ENCODE measurements around the gene BRD3OS. TPM values are rescaled to one million over a fixed set of nuclear protein-coding genes. Genes with fewer than 3 reads are reported as not detected.

The BRD3OS gene
- total RNA-seq, 1 donor: 3.6 TPM

DNA sequence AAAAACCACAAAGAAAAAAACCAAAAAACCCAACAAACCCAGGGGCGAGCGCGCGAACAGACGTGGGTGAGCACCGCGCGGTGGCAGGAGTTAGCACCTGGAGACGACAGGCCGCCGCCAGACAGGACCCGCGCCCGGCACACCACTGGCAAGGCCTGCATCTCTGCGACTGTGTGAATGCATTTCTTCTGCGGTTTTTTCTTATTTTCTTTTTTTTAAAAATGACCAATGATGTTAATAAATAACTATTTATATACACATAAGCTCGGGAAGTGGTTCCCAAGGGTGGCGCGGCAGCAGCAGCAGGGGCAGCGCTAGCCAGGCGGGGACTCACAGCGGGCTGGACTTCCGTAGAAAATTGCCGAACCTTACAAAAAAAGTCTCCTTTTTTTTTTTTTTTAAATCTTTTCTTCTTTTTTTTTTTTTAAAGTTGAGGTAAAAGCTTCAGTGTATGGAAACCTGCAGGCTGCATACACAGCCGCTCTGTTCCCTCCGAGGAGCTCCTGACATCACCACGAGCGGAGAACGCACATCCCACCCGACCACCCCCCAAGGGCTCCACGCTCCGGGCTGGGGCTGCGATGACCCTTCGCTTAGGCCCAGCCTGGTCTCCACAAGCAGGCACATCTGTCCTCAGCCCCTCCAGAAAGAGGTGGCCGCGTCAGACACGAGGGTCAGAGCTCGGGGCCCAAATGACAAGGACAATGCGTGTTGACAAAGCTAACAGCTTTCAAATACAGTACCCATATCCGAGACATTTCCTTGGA, 7.4 kb downstream of the BRD3OS start:
- no peaks in the 10 kb centered on the region for H3K27me3 ChIP-seq (ENCODE audit: insufficient read depth, low read length)
- no peak overlapping the region for H3K4me3 ChIP-seq (ENCODE audit: low read length)
- no peaks in the 10 kb centered on the region for H3K4me1 ChIP-seq (ENCODE audit: insufficient read depth, low read length)
- H3K9me3 ChIP-seq (ENCODE audit: low read depth, low read length): no peaks in the 10 kb centered on the region

DNA sequence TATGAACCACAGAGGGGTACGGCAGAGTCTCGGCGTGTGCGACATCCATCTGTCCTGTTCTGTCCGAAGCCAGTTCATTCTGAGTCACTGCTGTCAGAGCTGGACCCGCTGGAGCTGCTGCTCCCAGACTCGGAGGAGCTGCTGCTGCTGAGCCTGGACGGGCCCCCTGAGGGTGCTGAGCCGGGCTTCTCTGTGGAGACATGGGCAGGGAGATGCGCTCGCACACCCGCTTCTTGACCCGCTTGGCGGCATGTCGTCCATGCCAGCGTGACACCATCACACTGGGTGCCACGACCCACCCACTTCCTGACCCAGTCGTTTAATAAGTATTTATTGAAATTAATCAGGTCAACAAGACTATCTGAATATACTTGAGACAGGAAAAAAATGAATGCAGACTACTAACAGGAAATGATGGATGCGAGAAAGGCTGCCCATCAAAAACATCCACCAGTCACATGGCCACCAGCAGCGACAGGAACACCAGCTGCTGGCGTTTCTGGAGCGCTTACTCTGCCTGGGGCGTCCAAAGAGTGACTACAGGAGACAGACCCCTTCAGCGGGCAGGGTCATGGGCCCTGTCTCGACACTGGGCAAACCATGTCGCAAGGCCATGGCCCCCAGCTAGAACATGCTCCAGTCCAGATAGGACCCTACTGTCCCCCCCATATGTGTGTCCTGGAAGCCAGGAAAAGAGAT, 8.4 kb downstream of the BRD3OS start:
- no peaks in the 10 kb centered on the region for H3K27me3 ChIP-seq (ENCODE audit: insufficient read depth, low read length)
- H3K4me1 ChIP-seq (ENCODE audit: insufficient read depth, low read length): no peaks in the 10 kb centered on the region
- H3K4me3 ChIP-seq (ENCODE audit: low read length): no peak overlapping the region
- no peaks in the 10 kb centered on the region for H3K9me3 ChIP-seq (ENCODE audit: low read depth, low read length)

DNA sequence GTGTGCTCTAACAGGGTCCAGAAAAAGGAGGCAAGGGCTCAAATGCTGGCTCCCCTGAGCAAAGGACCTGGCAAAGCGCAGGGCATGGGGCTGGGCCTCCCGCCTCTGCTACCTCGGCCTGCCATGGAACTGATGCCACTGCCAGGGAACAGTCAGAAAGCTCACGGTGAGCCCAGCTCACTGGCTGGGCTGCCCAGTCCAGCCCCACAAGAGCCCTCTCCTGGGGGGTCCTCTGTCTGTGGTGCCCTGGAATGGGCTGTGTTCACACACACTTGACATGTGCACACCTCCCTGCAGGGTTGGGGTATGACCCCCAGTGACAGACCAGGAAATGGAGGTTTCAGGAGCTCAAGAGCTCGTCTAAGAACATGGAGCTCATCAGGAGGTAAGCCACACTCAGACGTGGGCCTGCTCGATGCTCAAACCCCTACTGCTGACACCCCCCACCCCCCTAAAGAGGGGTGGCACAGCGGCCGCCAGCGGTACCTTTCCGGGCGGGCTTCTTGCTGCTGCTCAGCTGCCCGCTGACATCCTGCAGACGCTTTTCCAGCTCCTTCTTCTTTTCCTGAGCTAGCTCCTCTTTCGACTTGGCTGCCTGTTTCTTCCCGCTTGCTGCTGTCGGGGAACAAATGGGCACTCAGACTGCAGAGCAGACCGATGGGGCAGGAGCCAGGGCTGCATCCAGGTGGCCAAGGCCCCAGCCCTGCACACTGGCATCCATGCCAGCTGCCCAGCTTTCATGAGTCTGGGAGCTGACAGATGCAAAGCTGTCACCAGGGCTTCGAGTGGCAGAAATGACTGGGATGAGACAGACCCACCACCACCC, 9.1 kb downstream of the BRD3OS start:
- Histone ChIP-seq H3K4me3 (ENCODE audit: low read length) (no peak overlapping the region), H3K27me3 (ENCODE audit: insufficient read depth, low read length) (no peaks in the 10 kb centered on the region), H3K9me3 (ENCODE audit: low read depth, low read length) (no peaks in the 10 kb centered on the region), H3K4me1 (ENCODE audit: insufficient read depth, low read length) (no peaks in the 10 kb centered on the region)

DNA sequence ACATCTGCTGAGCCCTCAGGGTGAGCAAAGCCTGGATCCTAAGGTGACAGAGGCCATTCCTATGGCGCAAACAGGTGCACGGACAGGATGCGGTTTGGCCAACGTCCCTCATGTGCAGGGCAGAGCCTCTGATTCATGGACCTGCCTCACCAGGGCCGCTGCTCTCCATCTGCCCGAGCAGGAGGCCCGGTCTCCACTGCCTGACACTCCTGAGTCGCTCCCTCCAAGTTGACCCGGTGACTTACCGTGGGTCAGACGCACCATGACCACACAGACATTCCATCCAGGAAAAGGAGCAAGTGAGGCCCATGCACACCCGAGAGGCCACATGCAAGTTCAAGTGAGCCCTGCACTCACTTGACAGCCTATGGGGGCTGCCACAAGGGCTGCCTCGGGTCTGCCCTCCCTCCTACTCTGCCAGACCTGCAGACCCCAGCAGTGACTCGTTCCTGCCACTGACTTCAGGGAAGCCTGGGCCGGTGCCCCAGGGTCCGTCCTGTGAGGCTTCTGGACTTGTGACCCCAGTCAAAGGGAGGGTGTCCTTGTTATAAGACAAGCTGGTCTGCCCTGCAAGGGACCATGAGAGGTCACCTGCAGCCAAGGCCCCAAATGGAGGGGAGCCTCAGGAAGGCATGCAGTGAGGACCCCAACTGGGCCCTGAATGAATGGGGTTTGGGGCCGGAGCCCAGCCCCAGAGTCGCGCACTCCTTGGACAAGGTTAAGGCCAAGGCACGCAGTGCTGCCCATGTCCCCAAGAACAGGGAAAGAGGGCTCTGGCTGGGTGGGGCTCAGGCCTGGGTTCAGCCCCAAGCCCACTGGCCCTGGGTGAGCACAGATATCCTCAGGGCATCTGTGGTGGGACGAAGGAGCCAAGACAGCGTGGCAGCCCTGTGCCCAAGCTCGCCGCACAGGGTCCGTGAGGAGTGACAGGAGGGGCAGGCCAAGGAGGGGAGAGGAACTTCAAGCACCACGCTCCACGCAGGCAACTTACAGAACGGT, 10.1 kb downstream of the BRD3OS start:
- no peaks in the 10 kb centered on the region for H3K9me3 ChIP-seq (ENCODE audit: low read depth, low read length)
- no peaks in the 10 kb centered on the region for H3K27me3 ChIP-seq (ENCODE audit: insufficient read depth, low read length)
- H3K4me3 ChIP-seq (ENCODE audit: low read length): no peak overlapping the region
- H3K4me1 ChIP-seq (ENCODE audit: insufficient read depth, low read length): no peaks in the 10 kb centered on the region

DNA sequence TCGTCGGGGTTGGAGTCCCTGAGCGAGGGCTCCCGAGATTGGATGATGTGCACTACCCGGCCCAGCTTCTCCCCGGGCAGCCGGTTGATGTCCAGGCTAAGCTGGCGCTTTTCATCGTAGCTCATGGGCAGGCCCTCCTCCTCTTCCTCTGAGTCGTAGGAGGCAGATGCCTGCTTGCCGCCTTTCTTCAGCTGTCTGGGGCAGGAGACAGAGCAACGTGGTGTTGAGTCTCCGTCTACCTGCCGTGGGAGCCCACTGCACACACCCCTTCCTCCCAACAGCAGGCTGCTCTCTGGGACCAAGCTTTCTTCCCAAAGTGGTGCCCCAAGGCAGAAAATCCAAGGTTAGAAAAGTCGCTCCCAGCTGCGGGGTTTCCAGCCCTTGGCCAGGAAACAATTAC, 10.8 kb downstream of the BRD3OS start:
- no peaks in the 10 kb centered on the region for H3K4me1 ChIP-seq (ENCODE audit: insufficient read depth, low read length)
- H3K27me3 ChIP-seq (ENCODE audit: insufficient read depth, low read length): no peaks in the 10 kb centered on the region
- no peak overlapping the region for H3K4me3 ChIP-seq (ENCODE audit: low read length)
- H3K9me3 ChIP-seq (ENCODE audit: low read depth, low read length): no peaks in the 10 kb centered on the region

DNA sequence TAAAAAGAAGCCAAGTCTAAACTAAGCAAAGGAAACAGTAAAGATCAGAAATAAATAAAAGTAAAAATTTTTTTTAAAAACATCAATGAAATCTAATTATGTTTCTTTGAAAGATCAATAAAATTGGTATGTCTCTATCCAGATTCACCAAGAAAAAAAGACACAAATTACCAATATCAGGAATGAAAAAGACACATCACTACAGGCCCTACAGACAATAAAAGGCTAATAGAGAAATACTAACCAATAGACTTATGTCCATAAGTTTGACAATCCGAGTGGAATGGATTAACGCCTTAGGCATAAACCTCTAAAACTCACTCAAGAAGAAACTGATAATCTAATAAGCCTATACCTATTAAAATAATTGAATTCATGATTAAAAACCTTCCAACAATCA, 12.4 kb downstream of the BRD3OS start:
- no peaks in the 10 kb centered on the region for H3K27me3 ChIP-seq (ENCODE audit: insufficient read depth, low read length)
- no peak overlapping the region for H3K4me3 ChIP-seq (ENCODE audit: low read length)
- H3K9me3 ChIP-seq (ENCODE audit: low read depth, low read length): no peaks in the 10 kb centered on the region
- H3K4me1 ChIP-seq (ENCODE audit: insufficient read depth, low read length): no peaks in the 10 kb centered on the region

DNA sequence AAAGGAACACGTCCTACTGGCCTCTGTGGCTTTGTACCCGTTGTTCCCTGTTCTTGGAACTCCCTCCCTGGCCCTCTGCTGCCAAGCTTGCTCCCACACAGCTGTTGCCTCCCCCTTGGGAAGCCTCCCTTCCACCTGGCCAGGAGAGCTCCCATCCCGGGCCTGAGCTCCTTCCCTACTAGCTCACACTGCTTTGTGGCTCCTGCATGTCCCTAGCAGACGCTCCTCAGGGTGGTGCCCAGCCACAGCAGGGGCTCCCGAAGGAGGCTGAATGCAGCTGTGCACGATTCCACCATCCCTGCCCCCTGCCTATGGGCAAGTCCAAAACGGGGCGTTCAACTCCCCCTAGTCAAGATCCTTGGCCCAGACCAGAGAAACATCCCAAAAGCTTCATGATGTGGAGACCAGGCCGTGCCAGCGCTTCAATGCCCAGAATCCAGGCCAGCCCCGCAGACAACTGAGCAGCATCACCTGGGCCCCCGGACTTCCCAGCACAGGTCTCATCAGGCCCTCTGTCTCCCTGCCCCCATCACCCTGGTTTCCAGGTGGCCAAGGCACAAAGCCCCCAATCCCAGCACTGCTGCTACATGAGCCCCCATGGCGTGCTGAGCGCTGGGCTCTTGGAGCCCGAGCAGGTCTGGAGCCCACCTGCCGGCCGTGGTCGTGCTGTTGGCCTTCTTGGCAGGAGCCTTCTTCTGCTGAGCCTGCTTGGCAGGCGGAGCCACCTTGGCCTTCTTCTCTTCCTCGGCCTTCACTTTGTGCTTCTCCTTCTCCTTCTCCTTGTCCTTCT, 14.3 kb downstream of the BRD3OS start:
- no peaks in the 10 kb centered on the region for H3K4me1 ChIP-seq (ENCODE audit: insufficient read depth, low read length)
- no peak overlapping the region for H3K4me3 ChIP-seq (ENCODE audit: low read length)
- H3K27me3 ChIP-seq (ENCODE audit: insufficient read depth, low read length): no peaks in the 10 kb centered on the region
- no peaks in the 10 kb centered on the region for H3K9me3 ChIP-seq (ENCODE audit: low read depth, low read length)

DNA sequence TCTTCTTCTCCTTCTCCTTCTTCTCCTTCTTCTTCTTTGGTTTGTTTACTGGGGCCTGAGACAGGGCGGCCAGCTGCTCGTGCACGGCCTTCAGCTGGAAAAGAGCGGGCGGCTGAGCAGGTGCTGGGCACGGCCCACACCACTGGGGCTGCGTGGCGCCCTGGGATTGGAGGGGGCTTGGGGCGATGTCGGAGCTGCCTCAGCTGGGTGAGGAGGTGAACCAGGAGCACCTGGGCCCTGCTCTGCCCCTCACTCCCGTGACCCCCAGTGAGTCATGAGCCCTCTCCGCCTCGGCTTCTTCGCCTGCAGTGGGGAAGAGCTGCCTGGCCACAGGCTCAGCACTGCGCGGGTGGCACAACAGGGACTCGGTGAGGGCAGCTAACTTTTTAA, 14.9 kb downstream of the BRD3OS start:
- H3K4me1 ChIP-seq (ENCODE audit: insufficient read depth, low read length): no peaks in the 10 kb centered on the region
- H3K4me3 ChIP-seq (ENCODE audit: low read length): no peak overlapping the region
- no peaks in the 10 kb centered on the region for H3K27me3 ChIP-seq (ENCODE audit: insufficient read depth, low read length)
- no peaks in the 10 kb centered on the region for H3K9me3 ChIP-seq (ENCODE audit: low read depth, low read length)

DNA sequence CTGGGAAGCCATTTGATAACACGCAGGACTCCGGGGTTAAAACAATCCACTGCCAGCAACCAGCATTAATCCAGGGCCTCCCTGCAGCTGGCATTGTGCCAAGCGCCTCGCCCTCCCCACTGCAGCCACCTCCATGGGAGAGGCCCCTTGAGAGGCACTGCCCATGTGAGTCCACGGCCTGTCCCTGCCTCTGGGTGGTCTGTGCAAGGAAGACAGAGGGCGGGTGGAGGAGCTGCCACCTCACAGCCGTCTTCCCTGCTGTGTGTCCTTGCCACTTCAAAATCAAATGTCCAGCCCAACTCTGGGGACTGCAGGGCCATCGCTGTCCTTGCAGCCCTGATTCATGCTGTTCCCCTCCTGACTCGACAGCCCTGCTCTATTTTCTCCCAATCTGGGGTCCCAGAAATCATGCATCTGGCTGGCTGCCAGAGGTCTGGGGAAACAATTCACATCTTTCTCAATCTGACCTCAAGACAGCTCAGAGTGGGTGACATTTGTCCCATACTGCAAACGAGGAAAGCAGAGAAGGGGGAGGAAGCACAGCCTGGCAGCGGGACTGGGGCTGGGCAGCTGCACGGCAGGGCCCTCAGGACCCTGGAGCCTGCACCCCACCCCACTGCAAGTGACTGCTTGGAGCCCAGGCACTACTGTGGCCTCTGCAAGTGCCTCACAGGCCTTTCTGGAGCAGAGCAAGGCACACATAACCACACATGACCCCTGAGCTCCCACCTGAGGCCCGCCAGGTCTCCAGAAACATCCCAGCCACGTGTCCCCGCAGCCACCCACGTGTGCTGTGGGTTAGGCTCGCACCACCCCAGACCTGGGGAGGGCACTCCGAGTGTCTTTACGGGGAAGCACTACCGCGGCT, 15.7 kb downstream of the BRD3OS start:
- no peaks in the 10 kb centered on the region for H3K4me1 ChIP-seq (ENCODE audit: insufficient read depth, low read length)
- no peak overlapping the region for H3K4me3 ChIP-seq (ENCODE audit: low read length)
- H3K27me3 ChIP-seq (ENCODE audit: insufficient read depth, low read length): no peaks in the 10 kb centered on the region
- H3K9me3 ChIP-seq (ENCODE audit: low read depth, low read length): no peaks in the 10 kb centered on the region

DNA sequence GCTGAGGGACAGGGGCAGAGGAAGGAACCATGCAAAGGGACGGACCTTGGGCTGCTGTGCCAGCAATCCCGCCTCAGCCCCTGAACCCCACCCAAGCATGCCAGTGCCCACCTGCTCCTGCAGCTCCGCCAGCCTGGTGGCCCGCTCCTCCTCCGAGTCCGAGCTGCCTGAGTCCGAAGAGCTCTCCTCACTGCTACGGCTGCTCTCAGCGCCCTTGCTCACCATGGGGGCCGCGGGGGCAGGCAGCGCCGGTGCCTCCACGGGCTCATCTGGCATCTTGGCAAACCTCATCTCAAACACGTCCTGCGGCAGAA, 16.3 kb downstream of the BRD3OS start:
- Histone ChIP-seq H3K4me1 (ENCODE audit: insufficient read depth, low read length) (no peaks in the 10 kb centered on the region), H3K27me3 (ENCODE audit: insufficient read depth, low read length) (no peaks in the 10 kb centered on the region), H3K4me3 (ENCODE audit: low read length) (no peak overlapping the region), H3K9me3 (ENCODE audit: low read depth, low read length) (no peaks in the 10 kb centered on the region)

DNA sequence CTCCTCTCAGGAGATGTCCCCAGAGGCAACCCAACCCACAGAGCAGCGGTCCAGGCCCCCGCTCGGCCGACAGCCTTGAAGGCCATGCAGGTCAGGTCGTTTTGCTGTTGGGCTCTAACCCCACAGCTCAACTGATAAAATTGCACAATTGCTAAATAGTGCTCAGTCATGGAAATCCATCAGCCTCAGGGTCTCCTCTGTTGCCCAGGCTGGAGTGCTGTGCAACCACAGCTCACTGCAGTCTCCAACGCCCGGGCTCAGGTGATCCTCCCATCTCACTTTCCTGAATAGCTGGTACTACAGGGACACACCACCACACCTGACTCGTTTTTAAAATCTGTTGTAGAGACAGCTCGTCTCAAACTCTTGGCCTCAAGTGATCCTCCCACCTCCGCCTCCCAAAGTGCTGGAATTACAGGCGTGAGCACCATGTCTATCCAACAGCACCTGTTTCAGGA, 18.3 kb downstream of the BRD3OS start:
- no peaks in the 10 kb centered on the region for H3K9me3 ChIP-seq (ENCODE audit: low read depth, low read length)
- no peak overlapping the region for H3K4me3 ChIP-seq (ENCODE audit: low read length)
- H3K4me1 ChIP-seq (ENCODE audit: insufficient read depth, low read length): no peaks in the 10 kb centered on the region
- H3K27me3 ChIP-seq (ENCODE audit: insufficient read depth, low read length): no peaks in the 10 kb centered on the region

DNA sequence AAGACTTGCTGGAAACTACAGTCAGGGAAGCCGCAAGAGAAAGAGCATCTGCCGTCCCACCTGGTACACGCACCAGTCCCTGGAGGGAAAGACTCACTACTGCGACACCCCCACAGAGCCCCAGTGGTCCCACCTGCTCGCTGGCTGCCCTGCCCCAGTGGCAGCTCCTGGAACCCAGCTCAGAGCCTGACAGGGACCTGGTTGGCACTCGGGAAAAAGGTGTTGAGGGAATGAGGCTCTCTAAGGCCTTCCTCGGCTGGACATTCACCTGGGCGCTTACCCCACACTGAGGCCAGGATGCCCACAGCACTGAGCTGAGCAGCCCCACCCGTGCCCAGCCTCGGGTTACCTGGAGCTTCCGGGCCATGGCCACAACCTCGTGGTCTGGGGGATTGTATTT, 19.7 kb downstream of the BRD3OS start:
- no peaks in the 10 kb centered on the region for H3K9me3 ChIP-seq (ENCODE audit: low read depth, low read length)

DNA sequence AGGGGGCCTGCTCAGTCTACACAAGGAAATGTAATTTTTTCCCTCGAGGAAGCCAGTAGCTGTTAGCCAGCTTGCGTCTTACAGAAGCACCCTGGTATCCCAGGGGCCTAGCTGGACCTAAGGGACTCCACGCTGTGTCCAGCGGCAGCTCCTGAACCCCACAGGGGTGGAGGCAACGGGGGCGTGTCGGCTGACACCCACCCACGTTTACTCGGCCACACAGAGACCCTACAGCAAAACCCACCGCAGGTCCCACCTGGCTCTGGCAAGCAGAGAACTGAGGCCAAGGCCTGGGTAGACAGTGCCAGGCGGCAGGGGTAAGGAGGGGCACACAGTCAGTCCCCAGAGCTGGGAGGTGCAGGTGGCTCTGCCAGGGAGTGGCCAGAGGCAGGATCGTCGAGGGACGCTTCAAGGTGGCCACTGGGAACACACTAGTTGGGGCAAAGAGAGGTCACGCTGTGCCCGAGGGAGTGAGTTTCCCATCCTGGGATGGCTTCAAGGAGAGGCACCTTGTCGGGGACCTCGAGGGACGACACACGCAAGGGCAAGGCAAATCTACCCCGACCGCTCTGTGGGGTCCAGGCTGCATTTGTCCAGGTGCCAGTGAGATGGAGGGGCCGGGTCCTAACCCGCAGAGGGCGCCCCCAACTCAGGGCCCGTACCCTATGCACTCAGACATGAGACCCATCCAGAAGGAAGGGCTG, 20.7 kb downstream of the BRD3OS start:
- Histone ChIP-seq H3K9me3 (ENCODE audit: low read depth, low read length) (no peaks in the 10 kb centered on the region), H3K27me3 (ENCODE audit: insufficient read depth, low read length) (no peaks in the 10 kb centered on the region), H3K4me1 (ENCODE audit: insufficient read depth, low read length) (no peaks in the 10 kb centered on the region)

More for the DNA sequence above, 19.7 kb downstream of the BRD3OS start:
- no peaks in the 10 kb centered on the region for H3K4me1 ChIP-seq (ENCODE audit: insufficient read depth, low read length)
- no peaks in the 10 kb centered on the region for H3K27me3 ChIP-seq (ENCODE audit: insufficient read depth, low read length)
- no peak overlapping the region for H3K4me3 ChIP-seq (ENCODE audit: low read length)

More for the DNA sequence above, 20.7 kb downstream of the BRD3OS start:
- H3K4me3 ChIP-seq (ENCODE audit: low read length): no peak overlapping the region
